HS-27A (cell line): ENCODE measurements around the gene FAM234A.

Experiments
- DNase-seq: peaks from one replicate; pipeline ENCODE4 v3.0.0-alpha.2; 2012; ENCODE audit warnings: low read depth, missing footprints

FAM234A gene

DNA sequence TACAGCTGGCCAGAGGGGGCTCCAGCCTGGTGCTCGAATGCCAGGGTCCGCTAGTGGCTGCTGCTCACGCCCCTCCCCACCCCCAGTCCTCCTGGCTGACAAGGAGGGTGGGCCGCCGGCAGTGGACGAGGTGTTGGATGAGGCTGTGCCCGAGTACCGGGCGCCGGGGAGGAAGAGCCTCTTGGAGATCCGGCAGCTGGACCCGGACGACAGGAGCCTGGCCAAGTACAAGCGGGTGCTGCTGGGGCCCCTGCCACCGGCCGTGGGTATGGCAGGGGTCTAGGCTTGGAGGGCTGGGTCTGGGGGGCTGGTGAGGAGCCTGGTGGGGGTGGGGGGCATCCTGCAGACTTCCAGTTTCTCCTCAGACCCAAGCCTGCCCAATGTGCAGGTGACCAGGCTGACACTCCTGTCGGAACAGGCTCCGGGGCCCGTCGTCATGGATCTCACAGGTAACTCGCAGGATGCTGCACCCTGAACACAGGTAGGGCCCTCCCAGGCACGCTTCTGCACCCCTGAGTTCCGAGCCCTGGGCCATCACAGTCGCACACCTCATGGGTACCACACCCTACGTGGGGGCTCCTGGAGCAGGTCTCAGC is 47.1 kb downstream of the FAM234A start:
- no peak for DNase-seq

- no peak for DNase-seq
These were observed 47.9 kb downstream of the FAM234A start for GRCh38 chr16:282491-282890.

- no peak for DNase-seq
These were observed 48.6 kb downstream of the FAM234A start, which contains the start of gene PDIA2 for GRCh38 chr16:283033-283805. TSS of gene PDIA2 (plus strand) at chr16:283164. CDS start at chr16:283170, 6 bp downstream.

GRCh38 chr16:284204-285120 is 49.8 kb downstream of the FAM234A start:
- DNase-seq: no peak

DNA sequence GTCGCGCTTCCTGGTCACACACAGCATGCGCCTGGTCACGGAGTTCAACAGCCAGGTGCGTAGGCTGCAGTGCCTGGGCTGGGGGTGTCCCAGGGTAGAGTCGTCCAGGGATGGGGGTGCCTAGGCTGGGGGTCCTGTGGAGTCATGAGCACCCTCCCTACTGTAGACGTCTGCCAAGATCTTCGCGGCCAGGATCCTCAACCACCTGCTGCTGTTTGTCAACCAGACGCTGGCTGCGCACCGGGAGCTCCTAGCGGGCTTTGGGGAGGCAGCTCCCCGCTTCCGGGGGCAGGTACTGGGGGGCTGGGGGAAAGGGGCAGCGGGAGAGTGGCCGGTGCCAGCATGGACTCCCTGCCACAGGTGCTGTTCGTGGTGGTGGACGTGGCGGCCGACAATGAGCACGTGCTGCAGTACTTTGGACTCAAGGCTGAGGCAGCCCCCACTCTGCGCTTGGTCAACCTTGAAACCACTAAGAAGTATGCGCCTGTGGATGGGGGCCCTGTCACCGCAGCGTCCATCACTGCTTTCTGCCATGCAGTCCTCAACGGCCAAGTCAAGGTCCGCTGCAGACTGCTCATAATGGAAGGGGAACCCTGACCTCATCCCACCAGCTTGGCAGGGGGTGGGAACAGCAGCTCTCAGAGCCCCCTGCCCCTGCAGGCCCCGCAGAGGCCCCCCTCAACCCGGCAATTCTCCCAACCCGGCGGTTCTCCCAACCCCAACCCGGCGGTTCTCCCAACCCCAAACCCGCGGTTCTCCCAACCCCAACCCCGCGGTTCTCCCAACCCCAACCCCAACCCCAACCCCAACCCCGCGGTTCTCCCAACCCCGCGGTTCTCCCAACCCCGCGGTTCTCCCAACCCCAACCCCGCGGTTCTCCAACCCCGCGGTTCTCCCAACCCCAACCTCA is 50.8 kb downstream of the FAM234A start:
- DNase-seq: no peak

DNA sequence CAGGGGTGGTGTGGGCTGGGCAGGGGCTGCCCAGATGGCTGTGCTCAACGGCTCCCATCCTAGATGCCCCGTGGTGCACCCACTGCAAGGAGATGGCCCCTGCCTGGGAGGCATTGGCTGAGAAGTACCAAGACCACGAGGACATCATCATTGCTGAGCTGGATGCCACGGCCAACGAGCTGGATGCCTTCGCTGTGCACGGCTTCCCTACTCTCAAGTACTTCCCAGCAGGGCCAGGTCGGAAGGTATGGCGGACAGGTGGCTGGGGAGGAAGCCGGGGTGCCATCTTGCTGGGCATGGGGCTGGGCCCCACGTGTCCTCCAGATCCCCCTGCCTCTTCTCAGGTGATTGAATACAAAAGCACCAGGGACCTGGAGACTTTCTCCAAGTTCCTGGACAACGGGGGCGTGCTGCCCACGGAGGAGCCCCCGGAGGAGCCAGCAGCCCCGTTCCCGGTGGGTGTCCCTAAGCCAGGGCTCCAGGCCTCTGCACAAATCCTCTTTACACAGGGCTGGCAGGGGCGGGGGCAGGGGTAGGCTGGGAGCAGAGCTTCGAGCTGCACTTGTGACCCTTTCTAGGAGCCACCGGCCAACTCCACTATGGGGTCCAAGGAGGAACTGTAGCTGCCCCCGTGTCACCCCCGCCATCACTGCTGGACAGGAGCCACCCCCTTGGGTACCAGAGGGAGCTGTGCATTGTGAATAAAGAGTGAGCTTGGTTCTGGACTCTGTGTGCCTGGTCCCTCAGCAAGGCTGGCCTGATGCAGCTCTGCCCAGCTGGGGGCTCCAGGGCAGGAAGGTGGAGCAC is 52.1 kb downstream of the FAM234A start:
- no peak for DNase-seq

DNA sequence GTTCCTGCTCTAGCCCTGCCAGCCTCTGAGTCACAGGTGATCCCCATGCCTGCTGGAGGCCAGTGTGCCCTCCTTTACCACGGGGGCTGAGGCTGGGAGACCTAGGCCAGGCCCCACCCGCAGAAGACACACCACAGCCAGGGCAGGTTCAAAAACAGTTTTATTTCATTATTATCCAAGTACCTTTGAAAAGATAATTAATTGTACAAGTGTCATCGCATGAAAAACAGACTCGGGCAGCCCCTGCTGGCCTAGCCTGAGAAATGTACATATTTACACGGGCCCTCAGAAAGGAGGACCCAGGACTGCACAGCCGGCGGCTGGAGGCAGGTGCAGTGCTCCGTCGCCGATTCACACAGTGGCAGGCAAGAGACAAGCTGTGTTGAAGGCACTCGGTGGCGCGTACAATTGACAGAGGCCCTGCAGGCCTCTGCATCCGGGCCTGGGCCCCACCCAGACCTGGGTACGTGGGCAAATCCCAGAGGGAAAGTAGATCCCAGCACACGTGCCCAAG is 52.7 kb downstream of the FAM234A start:
- DNase-seq: no peak

DNA sequence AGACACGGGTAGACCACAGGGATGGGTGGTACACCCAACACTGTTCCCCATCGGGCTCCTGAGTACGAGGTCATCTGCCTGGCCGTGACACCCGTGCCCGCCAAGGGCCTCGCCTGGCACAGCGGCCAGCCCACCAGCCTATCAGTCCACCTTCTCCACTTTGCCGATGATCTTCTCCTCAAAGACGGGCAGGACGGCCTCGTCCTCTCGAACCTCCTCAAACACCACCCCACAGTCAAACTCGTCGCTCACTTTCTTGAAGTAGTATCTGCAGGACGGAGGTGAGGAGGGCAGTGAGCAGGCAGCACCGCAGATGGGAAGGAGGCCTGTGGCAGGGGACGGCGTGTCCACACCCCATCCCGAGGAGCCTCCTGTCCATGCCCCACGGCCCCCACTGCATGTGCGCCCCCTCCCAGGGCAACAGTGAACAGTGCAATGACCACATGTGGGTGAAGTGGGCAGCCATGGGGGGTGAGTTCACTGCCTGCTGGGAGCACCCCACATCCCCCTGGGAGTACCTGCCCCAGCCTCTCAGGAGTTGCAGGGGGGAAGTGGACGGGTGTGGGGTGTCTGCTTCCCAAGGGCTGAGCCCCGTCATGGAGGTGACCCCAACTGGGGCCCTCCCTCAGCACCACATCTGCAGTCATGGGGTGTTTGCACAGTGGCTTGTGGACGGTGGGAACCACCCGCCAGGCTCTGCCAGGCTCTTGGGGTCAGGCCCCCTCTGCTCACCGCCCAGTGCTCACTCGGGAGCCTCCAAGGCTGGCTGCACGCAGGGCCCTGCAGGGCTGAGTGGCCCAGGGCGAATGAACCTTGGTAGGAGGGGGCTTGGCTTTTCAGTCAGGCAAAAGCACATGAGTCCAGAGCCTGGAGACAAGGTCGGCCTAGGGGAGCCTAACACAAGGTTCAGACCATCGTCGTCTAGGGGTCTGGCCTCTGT is 53.6 kb downstream of the FAM234A start:
- DNase-seq: no peak

- DNase-seq: no peak
These were observed 54.9 kb downstream of the FAM234A start for GRCh38 chr16:289395-289997.

DNA sequence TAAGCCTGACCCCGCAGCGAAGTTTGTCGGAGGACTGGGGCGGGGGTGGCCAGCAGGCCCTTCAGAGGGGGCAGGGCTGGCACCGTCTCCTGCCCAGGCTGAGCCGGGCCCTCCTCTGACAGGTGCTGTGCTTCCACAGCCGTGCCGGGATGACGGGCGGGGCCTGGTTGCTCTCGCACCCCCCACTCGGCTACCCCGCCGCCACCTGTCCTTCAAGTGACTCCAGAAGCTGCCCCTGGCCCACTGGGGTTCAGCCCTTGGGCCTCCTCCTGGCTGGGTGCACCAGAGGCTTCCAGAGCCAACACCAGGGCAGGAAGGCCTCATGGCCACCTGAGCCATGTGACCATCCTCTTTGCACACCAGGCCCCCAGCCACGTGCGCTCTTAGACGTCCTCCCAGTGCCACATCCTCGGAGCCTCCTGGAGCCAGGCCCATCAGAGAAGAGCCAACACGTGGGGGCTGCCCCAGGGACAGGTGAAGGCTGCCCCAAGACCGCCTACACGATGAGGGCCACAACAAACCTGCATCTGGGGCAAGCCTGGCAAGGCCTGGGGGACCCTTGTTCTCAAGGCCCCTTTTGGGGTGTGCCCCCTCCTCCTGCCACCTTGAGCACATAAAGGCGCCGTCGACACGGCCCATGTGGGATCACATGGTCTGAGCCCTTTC is 55.5 kb downstream of the FAM234A start:
- no peak for DNase-seq

DNA sequence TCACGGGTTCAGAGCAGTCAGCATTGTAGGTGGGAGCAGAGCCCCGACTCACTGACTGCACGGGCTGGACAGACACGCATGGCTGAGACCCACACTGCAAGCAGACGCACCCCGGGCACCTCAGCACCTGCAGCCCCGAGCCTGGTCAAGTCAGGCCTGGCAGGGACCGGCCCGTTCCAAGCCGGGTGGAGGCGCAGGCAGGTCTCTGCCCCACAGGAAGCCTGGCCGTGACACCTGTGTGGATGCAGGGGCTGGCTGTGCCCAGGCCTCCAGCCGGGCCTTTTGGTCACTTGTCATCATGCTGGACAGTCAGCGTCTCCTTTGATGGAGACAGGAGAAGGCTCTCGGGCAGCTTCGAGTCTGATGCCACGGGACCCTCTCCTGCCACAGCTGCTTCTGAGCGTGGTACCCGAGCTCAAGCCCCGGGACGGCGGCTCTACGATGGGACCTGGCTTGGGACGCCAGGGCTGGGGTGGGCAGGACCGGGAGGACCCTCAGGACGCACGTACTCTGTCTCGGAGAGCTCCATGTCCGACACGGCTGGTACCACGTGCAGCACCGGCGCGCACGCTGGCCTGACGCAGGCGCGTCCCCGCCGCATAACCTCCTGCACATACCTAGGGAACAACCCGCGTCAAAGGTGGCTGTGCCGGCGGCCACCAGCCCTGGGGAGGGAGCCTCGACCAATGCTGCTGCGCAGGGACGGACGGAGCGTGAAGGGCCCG is 56.2 kb downstream of the FAM234A start:
- no peak for DNase-seq

GRCh38 chr16:291539-291938 is 56.9 kb downstream of the FAM234A start:
- DNase-seq: no peak

GRCh38 chr16:293043-293775 is 58.6 kb downstream of the FAM234A start:
- DNase-seq: no peak

GRCh38 chr16:296276-296675 is 61.7 kb downstream of the FAM234A start:
- no peak for DNase-seq

DNA sequence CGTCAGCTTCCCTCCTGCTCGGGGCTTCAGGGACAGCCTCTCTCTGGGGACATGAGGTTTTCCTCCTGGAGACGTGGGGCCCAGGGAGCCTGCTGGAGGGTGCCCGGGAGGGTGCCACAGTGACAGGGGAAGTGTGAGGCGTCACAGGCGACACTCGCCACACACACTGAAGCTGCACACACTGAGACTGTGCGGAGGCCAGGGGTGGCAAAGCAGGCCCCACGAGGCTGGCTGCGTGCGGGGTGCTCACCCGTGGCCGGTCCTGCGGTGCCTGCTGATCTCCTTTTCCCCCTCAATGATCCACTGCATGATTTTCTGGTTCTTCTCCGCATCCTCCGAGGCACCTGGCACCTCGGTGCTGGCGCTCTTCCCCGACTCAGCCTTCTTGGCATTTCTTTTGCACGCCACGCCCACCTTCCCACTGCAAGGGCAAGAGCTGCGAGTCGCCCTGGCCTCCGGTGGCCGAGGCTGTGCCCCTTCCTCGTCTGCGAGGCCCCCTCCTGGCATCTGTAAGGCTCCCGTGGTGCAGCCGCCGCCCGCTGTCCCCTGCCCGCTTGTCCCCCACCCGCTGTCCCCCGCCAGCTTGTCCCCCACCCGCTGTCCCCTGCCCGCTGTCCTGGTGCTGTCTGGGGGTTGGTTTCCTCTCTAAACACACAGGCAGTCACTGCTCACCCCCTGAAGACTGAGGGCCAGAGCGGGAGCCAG is 62.3 kb downstream of the FAM234A start:
- DNase-seq: no peak

DNA sequence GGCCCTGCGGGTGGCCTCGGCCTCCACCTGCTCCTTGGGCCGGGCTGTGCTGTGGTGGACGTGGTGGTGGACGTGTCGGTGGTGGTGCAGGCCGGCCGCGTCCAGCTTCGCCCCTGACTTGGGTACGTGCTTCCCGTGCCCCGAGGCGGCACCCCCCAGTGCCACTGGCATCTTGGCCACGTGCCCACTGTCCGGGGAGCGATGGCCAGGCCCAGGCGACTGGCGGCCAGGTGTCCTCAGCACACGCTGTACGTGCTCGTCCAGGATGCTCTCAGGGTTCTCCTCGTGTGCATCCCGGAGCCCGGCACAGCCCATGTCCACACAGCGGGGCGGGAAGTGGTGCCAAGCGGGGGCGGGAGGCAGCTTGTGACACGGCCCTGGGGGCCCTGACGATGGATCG is 63.2 kb downstream of the FAM234A start:
- DNase-seq: no peak
